ENCODE measurements around the gene CAMK1D.
"Not testable (repeated sequence)": the region's sequence is repeated elsewhere in the genome, so short reads cannot be mapped to it uniquely, and the experiment has no call there.

CAMK1D gene

DNA sequence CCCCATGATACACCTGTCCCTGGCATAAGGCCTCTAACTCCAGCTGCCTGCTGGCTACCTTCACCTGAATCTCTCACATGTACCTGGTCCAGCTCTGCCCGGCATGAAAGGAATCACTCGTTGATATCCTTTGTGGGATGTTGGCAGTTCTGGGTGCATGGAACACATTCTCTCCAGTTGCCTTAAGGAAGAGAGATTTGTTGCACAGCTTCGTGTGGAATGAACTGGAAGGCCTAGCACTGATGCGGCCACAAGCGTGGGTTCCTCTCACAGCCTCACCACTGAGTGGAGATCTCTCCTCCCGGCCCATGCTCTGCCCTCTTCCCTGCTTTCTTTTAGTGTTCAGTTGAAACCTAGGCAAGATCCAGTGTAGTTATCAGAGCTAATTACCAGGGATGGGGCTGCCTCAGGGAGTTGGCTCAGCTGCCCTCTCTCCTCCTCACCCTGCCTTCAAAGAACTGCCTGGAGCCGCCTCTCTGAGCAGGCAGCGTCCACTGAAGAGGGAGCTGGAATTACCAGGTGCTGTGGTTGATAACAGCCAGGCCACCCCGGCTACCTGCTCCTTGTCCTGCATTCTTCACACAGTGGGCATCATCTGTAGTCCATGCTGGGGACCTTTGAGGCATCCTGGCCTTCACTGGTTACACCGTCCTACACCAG lies 457.9 kb downstream of the CAMK1D start:
- no peak for DNase-seq

DNA sequence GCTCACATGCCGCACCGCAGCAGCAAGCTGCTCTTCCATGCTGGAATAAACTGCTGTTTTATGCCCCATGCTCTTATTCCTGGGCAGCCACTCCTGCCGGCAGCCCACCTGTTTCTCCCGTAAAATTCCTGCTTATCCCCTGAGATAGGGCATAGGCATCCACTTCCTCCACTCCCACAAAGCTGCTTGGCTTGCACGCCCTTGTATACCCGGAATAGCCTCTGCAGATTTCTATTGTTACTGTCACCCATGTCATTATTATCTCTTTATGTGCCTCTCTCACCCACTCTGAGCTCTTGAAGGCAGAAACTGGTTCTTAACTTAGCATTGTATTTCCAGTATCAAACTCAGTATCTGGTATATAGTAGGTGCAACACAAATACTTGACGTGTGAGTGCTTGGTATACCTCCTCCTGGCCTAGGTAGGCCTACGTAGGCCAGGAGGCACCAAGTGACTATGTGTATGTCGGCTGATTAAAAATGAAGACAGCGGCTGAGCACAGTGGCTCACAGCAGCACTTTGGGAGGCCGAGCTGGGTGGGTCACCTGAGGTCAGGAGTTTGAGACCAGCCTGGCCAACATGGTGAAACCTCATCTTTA lies 458.8 kb downstream of the CAMK1D start:
- no peak for DNase-seq

DNA sequence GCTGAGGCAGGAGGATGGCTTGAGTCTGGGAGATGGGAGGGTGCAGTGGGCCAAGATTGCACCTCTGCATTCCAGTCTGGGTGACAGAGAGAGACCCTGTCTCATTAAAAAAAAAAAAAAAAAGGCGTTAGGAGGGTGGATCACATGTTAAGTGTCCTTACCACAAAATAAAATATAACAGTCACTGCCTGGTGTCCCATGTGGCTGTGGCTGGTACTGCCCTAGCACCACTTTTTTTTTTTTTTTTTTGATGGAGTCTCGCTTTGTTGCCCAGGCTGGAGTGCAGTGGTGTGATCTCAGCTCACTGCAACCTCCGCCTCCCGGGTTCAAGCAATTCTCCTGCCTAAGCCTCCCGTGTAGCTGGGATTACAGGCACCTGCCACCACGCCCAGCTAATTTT lies 460.7 kb downstream of the CAMK1D start:
- DNase-seq, result not testable (repeated sequence)

DNA sequence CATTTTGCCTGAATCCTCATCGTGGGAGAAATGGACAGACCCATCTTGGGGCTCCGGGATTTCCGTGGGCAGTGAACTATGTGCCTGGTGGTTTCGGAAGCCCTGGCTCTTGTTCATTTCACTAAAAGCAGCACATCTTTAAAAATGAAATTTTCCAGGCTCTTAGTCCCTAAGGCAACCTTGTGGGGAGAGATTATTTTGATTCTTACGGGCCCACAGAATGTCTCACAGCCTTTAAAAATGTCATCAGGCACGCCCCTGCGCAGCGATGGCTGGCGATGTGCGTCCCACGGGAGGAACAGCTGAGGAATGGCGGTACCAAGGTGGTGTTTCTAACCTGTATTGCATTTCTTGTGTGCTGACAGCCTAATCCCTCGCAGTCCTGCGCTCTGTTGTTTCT lies 462.5 kb downstream of the CAMK1D start:
- no peak for DNase-seq

DNA sequence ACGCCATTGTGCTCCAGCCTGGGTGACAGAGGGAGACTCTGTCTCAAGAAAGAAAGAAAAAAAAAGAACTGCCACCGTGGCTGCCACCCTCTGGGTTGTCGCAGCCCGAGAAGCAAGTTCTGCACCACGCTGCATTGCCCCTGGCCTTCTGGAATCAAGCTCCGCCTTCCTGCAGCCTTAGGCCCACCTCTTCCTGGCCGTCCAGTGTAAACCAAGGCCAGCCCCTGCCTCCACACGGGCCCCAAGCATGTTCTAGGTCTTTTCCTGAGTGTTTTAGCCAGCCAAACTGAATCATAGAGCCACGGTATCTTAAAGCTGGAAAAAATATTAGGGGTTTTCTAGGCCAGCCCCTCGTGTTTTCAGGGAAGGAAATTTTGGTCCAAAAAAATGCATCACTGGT lies 463.2 kb downstream of the CAMK1D start:
- no peak for DNase-seq

DNA sequence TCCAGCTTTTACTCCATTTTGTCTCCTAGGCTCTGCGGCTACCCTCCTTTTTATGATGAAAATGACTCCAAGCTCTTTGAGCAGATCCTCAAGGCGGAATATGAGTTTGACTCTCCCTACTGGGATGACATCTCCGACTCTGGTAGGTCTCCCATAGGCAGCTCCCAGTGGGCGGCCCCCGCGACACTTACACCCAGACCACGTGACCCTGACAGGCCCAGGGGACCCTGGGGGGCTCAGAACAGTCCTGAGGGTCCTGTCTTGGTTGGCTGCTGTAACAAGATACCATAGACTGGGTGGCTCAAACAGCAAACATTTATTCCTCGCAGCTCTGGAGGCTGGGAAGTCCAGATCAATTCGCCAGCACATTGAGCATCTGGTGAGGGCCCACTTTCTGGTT lies 464.8 kb downstream of the CAMK1D start:
- DNase-seq, result no peak

DNA sequence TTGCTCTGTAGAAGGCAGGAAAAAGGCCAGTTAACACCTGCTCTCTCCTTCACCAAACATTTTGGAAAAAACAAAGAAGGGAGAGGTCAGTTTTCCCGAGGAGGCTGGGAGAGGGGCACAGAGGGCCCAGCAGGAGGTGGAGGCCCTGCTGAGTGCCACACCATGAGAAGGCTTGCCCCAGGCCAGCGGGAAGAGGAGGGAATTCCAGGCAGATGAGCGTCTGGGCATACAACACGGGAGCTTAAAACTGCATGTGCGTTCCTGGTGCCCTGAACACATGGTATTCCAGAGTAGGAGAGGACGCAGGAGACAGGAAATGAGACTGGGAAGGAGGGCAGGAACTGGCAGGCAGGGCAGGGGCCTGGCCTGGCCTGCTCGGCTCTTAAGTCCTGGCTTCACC lies 469.7 kb downstream of the CAMK1D start:
- DNase-seq, result no peak

DNA sequence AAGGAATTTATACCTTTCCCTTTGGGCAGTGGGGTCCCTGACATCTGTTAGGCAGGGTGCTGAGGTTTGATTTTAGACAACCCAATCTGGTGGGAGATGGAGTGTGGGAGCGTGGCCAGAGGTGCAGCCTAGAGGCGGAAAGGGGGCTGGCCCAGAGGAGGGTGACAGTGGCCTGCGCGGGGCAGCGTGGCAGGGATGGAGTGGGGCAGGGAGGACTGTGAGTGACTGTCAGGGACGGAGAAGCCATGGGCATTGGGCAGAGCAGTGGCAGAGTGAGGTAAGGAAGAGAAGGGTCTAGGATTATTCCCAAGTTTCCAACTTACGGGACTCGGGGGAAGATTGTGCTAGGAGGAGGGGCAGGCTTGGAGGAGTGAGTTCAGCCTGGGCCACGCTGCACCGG lies 470.3 kb downstream of the CAMK1D start:
- no peak for DNase-seq

DNA sequence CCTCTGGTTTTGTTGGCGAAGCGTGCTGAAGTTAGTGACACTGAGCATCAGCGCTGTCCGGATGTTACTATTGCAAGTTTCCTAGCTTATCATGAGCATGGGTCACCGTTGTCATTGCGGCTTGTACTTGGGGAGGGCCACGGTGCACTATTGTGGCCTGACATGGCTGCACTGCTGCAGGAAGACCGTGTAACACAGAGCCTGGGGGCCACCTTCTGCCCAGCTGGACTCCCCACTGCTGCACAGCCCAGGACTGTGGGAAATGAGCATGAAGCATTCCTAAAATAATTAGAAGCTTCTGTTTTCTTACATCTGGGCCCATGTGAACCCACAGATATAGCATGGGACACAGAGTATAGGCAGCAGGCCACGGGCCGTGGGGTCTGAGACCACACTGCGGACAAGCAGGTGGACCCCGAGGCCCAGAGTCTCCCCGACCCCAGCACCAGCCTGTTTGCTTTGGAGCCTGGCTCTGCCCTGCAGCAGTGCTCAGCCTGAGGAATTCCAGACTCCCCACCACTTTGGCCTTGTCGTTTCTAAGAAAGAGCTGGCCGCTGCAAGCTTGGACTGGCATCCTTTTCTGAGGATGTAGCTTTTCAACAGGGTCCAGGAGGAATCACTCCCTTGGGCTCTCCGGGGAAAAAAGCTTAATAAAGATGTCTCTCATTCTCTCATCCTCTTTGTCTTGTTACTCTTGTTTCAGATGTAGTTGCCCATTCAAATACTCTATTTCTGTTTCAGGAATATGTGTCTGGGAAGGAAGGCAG lies 473.0 kb downstream of the CAMK1D start:
- DNase-seq, result no peak

DNA sequence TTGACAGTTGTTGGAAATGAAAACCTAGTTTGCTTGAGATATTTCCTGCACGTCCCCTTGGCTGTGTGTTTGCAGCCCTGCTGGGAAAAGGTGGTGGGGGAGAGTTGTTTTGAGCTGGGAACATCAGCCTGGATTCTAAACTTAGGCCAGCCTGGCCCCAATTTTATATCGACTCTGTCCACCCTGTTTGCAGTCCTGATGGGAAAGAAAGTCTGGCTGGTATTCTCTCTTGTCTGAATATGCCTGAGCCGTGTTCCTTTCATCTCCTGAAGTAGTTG lies 473.5 kb downstream of the CAMK1D start:
- DNase-seq, result no peak

DNA sequence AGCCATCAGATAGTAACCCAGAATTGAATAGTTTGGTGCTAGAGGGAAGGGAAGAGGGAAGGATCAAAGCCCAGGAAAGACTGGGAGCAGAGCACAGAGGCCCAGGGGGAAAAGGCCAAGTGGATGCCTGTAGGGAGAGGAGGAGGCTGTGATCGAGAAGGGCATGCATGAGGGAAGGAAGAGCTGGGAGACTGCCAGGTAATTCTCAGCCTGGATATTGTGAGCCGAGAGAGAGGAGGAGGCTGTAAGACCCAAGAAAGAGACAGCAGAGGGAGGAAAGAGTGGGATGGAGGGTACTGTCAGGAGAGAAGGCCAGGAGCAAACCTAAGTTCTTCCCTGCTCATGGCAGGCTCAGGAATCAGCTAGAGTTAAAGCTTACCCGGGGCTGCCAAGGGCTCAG lies 474.0 kb downstream of the CAMK1D start:
- no peak for DNase-seq

DNA sequence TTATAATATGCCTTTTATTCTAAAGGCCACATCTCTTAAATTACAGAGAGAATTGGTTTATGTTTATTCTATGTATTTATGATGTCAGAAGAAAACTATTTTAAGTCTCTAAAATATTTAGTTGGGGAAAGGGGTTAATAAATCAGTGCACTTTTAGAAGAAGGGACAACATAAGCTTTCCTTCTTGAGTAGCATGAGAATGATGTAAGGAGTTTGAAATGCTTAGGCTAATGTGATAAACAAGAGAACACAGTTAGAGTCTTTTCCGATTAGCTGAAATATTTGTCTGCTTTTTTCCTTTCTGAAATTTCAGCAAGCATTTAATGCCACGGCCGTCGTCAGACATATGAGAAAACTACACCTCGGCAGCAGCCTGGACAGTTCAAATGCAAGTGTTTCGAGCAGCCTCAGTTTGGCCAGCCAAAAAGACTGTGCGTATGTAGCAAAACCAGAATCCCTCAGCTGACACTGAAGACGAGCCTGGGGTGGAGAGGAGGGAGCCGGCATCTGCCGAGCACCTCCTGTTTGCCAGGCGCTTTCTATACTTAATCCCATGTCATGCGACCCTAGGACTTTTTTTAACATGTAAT lies 476.0 kb downstream of the CAMK1D start:
- no peak for DNase-seq

DNA sequence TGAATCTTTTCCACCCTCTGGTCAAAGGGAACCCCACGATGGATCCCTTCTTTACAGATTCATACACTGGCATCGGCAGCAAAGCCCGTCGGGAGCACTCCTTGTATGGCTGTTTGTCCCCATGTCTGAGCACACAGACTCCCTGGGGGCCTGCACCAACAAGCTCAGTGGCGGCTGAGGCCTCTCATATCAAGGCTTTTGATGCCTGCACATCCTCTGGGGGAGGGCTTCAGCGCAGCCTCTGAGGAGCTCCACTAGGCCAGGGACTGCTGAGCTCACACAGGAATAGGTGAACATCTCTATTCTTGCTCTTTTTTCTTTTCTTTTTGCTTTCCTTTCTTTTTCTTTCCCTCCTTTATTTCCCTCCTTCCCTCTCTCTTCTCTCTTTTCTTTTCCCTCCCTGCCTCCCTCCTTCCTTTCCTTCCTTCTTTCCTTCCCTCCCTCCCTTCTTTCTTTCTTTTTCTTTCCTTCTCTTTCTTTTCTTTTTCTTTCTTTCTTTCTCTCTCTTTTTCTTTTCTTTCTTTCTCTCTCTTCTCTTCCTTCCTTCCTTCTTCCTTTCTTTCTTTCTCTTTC lies 477.5 kb downstream of the CAMK1D start:
- no peak for DNase-seq

DNA sequence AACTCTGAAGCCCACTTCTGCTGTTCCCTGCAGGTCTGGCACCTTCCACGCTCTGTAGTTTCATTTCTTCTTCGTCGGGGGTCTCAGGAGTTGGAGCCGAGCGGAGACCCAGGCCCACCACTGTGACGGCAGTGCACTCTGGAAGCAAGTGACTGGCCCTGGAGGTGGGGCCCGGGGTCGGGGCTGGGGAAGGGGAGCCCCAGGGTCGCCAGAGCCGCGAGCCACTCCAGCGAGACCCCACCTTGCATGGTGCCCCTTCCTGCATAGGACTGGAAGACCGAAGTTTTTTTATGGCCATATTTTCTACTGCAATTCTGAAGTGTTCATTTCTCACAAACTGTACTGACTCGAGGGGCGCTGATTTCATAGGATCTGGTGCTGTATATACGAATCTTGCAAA lies 479.4 kb downstream of the CAMK1D start:
- no peak for DNase-seq

DNA sequence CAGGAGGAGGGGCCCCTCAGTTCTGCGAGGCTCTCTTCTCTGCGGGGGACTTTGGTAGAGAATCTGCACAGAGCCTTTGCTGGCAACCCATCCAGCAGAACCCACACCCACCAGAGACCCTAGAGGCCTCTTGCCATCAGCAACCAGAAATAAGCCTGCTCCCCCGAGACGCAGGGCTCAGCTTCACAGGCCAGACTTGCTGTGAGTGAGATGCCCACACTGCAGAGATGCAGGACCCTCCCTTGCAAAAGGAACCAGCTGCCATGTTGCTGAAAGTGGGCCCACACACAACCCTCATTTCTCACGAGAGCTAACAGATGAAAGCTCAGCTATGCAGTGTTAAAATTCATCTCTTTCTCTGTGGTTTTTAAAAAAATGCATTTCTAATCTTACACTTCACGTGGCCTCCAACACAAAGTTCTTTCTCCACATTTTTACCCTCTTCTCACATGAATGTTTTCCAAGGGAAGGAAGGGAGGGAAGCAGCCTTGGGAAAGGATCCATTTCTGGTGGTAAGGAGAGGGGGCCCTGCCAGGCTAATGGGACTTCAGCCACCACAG lies 480.6 kb downstream of the CAMK1D start:
- DNase-seq, result no peak

DNA sequence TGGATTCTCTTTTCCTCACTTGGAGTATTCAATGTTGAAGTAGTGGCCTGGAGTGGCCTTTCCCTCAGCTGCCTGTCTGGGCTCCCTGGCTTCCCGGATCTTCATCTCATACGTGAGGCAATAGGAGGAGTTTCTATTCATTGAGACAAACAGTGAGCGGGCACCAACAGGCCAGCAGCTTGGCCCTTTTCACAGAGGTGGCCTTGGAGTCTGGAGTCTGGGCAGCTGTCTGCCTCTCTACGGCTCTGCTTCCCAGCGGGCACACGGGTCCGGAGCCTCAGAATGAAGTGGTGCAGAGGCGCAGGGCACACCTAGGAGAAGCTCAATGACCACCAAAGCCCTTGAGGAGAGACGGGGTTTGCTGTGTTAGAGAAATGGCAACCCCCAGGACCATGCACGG lies 482.7 kb downstream of the CAMK1D start:
- DNase-seq, result no peak

DNA sequence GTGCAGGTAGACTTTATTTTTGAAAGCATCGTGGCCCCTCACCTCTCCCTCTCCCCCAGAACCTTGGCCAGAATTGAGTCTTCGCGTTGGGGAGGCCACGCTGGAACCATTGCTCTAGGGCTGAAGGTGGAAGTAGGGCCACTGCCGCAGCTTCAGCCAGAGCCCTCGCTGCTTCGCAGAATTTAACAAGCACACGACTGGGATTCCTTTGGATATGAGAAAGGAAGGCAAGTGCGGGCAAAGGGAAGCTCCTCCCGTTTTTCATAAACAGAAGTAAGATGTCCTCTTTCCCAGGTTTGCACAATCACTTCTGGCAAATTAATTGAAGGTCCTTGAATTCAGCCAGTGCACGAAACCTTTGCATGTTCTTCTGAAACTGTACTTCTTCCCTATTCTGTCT lies 484.1 kb downstream of the CAMK1D start:
- DNase-seq, result no peak

DNA sequence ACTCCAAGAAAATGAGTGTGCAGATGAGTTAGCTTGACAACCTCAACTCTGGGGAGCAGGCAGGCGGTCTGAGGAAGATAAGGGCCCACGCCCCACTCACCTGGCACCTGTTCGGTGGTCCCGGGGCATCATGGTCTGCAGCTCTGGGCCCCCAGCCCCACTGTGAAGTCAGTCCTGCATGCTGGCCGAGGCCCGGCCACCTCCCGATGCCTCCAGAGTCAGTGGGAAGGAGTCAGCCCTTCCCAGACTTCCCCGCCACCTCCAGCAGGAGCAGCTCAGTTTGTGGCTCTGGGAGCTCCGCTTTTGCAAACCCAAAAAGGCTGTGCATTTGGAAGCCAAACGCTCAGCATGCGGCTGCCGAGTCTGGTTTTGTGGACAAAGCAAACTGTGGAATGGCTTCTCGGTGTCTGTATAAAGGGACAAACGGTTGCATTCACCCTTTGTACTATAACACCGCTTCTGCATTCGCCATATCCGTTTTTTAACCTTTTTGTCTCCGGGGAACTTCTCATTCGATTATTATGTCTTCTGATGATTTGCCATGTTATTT lies 484.8 kb downstream of the CAMK1D start:
- DNase-seq, result no peak

DNA sequence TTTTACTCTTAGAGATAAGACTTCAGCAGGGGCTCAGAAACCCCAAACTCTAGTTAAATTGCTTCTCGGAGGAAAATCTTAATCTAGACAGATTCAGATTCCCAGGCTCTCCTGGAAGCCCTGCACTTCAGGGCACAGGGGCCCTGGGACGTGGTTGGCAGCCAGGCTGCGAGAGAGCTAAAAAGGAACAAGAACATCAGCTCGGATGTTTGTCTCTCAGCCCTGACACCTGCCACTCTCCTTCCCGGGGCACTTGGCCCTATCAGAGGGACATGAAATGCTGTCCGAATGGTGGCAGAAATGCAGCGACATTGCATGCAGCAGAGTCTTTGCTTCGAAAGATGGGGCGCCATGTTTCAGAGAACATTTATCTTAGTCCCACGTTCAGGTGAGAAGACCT lies 485.4 kb downstream of the CAMK1D start:
- DNase-seq, result no peak

DNA sequence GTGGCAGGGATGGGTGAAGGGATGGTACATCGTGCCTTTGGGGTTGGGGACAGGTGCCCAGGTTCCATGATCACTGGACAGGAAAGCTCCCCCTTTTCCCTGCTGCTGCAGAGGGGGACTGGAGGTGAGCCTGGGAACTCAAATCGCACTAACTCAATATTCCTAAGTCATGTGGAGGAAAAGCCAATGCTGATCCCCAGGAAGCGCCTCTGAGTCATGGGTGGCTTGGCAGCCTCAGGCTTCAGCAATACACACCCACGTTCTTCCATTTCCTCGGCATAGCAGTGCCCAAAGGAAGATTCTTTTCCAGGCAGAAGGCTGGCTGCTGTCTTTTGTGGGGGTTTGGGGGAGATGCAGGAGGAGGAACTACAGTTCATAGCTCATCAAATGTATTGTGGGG lies 486.4 kb downstream of the CAMK1D start:
- DNase-seq, result no peak

DNA sequence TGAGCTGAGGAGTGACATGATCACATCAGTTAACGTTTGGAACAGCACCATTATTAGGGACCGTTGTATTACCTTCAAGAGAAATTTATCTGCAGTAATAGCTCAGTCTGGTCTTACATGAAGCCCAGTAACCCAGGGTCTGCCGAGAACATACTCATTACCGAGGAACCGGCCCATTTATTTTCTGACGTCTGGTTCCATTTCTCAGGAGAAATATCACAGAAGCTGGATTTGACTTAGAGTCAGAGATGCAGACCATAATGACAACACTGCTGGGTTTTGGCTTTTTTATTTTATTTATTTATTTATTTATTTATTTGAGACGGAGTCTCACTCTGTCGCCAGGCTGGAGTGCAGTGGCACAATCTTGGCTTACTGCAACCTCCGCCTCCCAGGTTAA lies 489.0 kb downstream of the CAMK1D start:
- no peak for DNase-seq

DNA sequence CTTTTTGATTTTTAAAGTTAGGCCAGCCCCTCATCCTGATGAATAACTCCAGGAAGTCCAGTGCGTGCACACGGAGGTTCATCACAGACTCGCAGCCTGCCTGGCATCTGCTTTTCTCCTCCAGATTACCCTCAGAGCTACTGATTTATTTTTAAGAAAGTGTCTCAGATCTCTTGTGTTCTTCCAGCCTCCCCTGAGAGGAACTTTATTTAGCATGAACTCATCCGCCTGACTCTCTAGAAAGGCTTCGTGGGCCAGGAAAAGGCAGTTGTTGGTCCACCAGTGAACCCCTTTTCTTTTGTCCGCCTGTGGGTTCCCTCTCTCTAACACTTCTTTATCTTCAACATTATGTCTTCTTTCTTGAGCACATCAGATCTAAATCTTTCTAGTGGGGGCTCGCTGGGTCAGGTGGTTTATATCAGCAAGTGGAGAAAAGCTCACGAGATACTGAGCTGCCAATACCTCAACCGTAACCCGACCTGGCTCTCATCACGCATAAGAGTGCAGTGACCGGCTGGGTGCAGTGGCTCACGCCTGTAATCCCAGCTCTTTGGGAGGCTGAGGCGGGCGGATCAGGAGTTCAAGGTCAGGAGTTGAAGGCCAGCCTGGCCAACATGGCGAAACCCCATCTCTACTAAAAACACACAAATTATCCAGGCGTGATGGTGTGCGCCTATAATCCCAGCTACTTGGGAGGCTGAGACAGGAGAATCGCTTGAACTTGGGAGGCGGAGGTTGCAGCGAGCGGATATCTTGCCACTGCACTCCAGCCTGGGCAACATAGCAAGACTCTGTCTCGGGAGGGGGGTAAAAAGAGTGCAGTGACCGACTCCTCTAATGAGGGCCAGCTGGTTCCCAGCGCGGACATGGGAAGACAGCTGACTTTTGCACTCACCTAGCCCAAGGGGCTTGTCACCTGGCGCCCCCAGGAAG lies 489.9 kb downstream of the CAMK1D start:
- no peak for DNase-seq
